ENCODE measurements around the gene ZFP64.
"Not testable (repeated sequence)": the region's sequence is repeated elsewhere in the genome, so short reads cannot be mapped to it uniquely, and the experiment has no call there.

Gene ZFP64

DNA sequence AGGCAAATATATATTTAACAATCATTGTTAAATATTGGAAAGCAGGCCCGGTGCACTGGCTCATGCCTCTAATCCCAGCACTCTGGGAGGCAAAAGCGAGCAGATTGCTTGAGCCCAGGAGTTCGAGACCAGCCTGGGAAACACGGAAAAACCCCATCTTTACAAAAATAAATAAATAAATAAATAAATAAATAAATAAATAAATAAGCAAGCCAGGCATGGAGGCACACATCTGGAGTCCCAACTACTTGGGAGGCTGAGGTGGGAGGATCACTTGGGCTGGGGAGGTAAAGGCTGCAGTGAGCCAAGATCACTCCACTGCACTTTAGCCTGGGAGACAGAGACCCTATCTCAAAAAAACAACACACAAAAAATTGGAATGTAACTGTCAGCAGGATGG lies 53.7 kb downstream of the ZFP64 start:
- TF ChIP-seq, protein P1, sequence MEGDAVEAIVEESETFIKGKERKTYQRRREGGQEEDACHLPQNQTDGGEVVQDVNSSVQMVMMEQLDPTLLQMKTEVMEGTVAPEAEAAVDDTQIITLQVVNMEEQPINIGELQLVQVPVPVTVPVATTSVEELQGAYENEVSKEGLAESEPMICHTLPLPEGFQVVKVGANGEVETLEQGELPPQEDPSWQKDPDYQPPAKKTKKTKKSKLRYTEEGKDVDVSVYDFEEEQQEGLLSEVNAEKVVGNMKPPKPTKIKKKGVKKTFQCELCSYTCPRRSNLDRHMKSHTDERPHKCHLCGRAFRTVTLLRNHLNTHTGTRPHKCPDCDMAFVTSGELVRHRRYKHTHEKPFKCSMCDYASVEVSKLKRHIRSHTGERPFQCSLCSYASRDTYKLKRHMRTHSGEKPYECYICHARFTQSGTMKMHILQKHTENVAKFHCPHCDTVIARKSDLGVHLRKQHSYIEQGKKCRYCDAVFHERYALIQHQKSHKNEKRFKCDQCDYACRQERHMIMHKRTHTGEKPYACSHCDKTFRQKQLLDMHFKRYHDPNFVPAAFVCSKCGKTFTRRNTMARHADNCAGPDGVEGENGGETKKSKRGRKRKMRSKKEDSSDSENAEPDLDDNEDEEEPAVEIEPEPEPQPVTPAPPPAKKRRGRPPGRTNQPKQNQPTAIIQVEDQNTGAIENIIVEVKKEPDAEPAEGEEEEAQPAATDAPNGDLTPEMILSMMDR (IDR thresholded peaks at IDR 0.05; ENCODE audit: insufficient read depth, low read length, poor library complexity, severe bottlenecking) = no peak
- Histone ChIP-seq H3K4me3 (replicated peaks; ENCODE audit: low read depth, low read length) (no peak overlapping the region), H3K27me3 (replicated peaks; ENCODE audit: control insufficient read depth, insufficient read depth, low read length) (no peaks in the 10 kb centered on the region)

DNA sequence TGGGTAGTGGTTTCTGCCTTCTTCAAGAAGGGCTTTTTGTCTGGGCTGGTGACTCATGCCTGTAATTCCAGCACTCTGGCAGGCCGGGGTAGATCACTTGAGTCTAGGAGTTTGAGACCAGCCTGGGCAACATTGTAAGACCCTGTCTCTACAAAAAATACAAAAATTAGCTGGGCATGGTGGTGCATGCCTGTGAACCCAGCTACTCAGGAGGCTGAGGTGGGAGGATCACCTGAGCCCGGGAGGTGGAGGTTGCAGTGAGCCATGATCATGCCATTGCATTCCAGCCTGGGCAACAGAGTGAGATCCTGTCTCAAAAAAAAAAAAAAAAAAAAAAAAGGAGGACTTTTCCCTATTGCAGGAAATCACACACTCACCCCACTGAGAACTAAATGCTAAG lies 57.9 kb downstream of the ZFP64 start:
- not testable (repeated sequence) for DNase-seq (ENCODE audit: extremely low read depth, insufficient read length); H3K27me3 ChIP-seq (replicated peaks; ENCODE audit: control insufficient read depth, insufficient read depth, low read length); H3K4me3 ChIP-seq (replicated peaks; ENCODE audit: low read depth, low read length); H3K36me3 ChIP-seq (ENCODE audit: control insufficient read depth, insufficient read depth, low read length)

More for the DNA sequence above, 53.7 kb downstream of the ZFP64 start:
- no peak for DNase-seq (ENCODE audit: extremely low read depth, insufficient read length)
- H3K36me3 ChIP-seq (ENCODE audit: control insufficient read depth, insufficient read depth, low read length) = no peaks in the 10 kb centered on the region

DNA sequence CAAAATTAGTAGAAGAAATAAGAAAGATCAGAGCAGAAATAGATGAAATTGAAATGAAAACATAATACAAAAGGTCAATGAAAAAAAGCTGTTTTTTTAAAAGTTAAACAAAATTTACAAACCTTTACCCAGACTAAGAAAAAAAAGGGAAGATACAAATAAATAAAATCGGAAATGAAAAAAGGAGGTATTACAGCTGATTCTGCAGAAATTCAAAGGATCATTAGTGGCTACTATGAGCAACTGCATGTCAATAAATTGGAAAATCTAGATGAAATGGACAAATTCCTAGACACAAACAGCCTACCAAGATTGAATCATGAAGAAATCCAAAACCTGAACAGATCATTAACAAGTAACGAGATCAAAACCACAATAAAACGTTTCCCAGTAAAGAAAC lies 59.2 kb downstream of the ZFP64 start:
- H3K4me3 ChIP-seq (replicated peaks; ENCODE audit: low read depth, low read length) = no peak overlapping the region
- DNase-seq (ENCODE audit: extremely low read depth, insufficient read length) = no peak
- H3K27me3 ChIP-seq (replicated peaks; ENCODE audit: control insufficient read depth, insufficient read depth, low read length) = no peaks in the 10 kb centered on the region
- H3K36me3 ChIP-seq (ENCODE audit: control insufficient read depth, insufficient read depth, low read length) = no peaks in the 10 kb centered on the region
- TF ChIP-seq, protein P1 (IDR thresholded peaks at IDR 0.05; ENCODE audit: insufficient read depth, low read length, poor library complexity, severe bottlenecking) = no peak

DNA sequence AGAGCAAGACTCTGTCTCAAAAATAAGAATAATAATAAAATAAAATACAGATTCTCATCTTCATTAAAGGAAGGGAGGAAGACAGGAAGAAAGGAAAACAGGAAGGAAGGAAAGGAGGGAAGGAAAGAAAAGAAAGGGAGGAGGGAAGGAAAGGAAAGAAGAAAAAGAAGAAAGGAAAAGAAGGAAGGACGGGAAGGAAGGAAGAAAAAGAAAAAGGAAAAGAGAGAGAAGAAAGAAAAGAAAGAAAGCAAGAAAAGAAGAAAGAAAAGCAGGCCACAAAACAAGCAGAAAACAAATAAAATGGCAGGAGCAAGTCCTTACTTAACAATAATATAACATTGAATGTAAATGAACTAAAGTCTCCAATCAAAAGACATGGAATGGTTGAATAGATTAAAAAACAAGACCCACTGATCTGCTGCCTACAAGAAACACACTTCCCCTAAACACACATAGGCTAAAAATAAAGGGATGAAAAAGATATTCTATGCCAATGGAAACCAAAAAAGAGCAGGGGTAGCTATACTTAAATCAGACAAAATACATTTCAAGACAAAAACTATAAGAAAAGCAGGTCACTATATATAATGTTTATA lies 60.4 kb downstream of the ZFP64 start:
- Histone ChIP-seq H3K27me3 (replicated peaks; ENCODE audit: control insufficient read depth, insufficient read depth, low read length) (no peaks in the 10 kb centered on the region), H3K4me3 (replicated peaks; ENCODE audit: low read depth, low read length) (no peak overlapping the region), H3K36me3 (ENCODE audit: control insufficient read depth, insufficient read depth, low read length) (no peaks in the 10 kb centered on the region)
- TF ChIP-seq, protein P1 (IDR thresholded peaks at IDR 0.05; ENCODE audit: insufficient read depth, low read length, poor library complexity, severe bottlenecking) = no peak
- no peak for DNase-seq (ENCODE audit: extremely low read depth, insufficient read length)

DNA sequence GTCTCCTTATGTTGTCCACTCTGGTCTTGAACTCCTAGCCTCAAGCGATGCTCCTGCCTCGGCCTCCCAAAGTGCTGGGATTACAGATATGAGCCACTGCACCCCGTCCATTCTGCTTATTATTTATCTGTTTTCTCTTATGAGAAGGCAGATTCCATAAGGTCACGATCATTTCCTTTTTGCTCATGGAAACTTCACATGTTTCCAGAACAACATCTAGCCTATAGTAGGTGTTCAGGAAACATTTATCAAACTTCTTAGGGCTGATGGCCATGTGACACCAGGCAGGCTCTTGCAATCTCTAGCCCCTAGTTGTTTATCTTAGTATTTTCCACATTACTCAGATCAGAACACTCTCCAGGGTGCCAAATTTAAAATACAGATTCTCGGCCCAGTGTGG lies 61.2 kb downstream of the ZFP64 start:
- H3K4me3 ChIP-seq (replicated peaks; ENCODE audit: low read depth, low read length) = no peak overlapping the region
- DNase-seq (ENCODE audit: extremely low read depth, insufficient read length) = no peak
- no peaks in the 10 kb centered on the region for H3K36me3 ChIP-seq (ENCODE audit: control insufficient read depth, insufficient read depth, low read length)
- TF ChIP-seq, protein P1 (IDR thresholded peaks at IDR 0.05; ENCODE audit: insufficient read depth, low read length, poor library complexity, severe bottlenecking) = no peak
- no peaks in the 10 kb centered on the region for H3K27me3 ChIP-seq (replicated peaks; ENCODE audit: control insufficient read depth, insufficient read depth, low read length)

DNA sequence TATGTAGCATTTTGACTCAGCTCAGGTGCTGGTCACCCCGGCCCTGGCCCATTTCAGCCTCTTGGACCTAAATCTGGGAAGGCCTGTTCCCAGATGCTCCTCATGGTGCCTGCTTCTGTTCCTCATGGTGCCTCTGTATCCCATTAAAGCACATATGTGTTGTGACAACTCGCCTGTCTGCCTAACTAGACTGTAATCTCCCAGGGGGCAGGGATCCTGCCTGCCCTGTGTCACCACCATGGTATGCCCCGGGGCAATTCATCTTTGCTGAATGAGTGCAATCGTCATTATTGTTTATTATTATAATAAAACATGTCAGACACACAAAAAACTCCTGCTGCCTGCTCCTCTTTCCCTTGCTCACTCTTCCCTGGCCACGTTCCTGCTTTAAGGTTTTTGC lies 62.0 kb downstream of the ZFP64 start:
- Histone ChIP-seq H3K4me3 (replicated peaks; ENCODE audit: low read depth, low read length) (no peak overlapping the region), H3K27me3 (replicated peaks; ENCODE audit: control insufficient read depth, insufficient read depth, low read length) (no peaks in the 10 kb centered on the region), H3K36me3 (ENCODE audit: control insufficient read depth, insufficient read depth, low read length) (no peaks in the 10 kb centered on the region)
- no peak for DNase-seq (ENCODE audit: extremely low read depth, insufficient read length)
- TF ChIP-seq, protein P1 (IDR thresholded peaks at IDR 0.05; ENCODE audit: insufficient read depth, low read length, poor library complexity, severe bottlenecking) = no peak

Data from GM06990 (cell line).